OCI-LY7 (cell line): ENCODE measurements around the gene RAD51B. TPM values are rescaled to one million over a fixed set of nuclear protein-coding genes. Genes with fewer than 3 reads are reported as not detected.

Experiments
- BruUV-seq: library from RNA; stranded (reverse); fragments of 400-500 nt; replicated peaks from 2 replicates; lab custom pipeline; 2021; lab: Mats Ljungman, UMichigan
- CTCF ChIA-PET: fragments of 300-600 bp; sonication (Branson Sonifier 250); formaldehyde crosslinking; loops from one replicate; lab custom pipeline; 2022; ENCODE audit warnings: antibody characterized with exemption; ENCODE audit not compliant: unreplicated experiment; lab: Charles Lee
- POLR2A ChIA-PET: fragments of 300-600 bp; sonication (Branson Sonifier 250); formaldehyde crosslinking; loops from one replicate; lab custom pipeline; 2022; ENCODE audit warnings: antibody characterized with exemption; lab: Charles Lee
- DNase-seq: peaks from one replicate; pipeline ENCODE4 v3.0.0-alpha.2; 2015; ENCODE audit warnings: low spot score
- H2AFZ ChIP-seq: fragments of 200-600 bp; sonication (generic), shearing (Covaris generic); 2 replicates; pipeline ENCODE4 v1.6.1; 2014; ENCODE audit warnings: mild to moderate bottlenecking, antibody characterized with exemption, low read length, moderate library complexity
- H3K27ac ChIP-seq: fragments of 200-600 bp; sonication (generic); 2 replicates; pipeline ENCODE4 v1.5.1; 2014; ENCODE audit warnings: mixed run types, low read depth, mild to moderate bottlenecking, moderate library complexity, low read length, inconsistent platforms; ENCODE audit not compliant: poor library complexity, severe bottlenecking
- H3K36me3 ChIP-seq: fragments of 200-600 bp; sonication (generic); 2 replicates; pipeline ENCODE4 v1.6.1; 2014; ENCODE audit warnings: mild to moderate bottlenecking, antibody characterized with exemption, low read length, moderate library complexity, mixed read lengths; ENCODE audit not compliant: insufficient read depth
- H3K4me1 ChIP-seq: fragments of 200-600 bp; sonication (generic); 2 replicates; pipeline ENCODE4 v1.5.1; 2014; ENCODE audit warnings: mild to moderate bottlenecking, low read length; ENCODE audit not compliant: insufficient read depth, poor library complexity, severe bottlenecking
- H3K4me2 ChIP-seq: fragments of 200-600 bp; sonication (generic); 2 replicates; pipeline ENCODE4 v1.6.1; 2014; ENCODE audit warnings: mild to moderate bottlenecking, low read length
- H3K4me3 ChIP-seq: fragments of 200-600 bp; sonication (generic); 2 replicates; pipeline ENCODE4 v1.5.1; 2014; ENCODE audit warnings: mild to moderate bottlenecking, low read depth, low read length; ENCODE audit not compliant: poor library complexity, severe bottlenecking
- H3K79me2 ChIP-seq: fragments of 200-600 bp; sonication (generic); 2 replicates; pipeline ENCODE4 v1.6.1; 2016; ENCODE audit warnings: low read depth, mild to moderate bottlenecking, low read length, moderate library complexity, mixed read lengths; ENCODE audit not compliant: insufficient read depth
- H3K9me2 ChIP-seq: fragments of 200-600 bp; sonication (generic); 2 replicates; pipeline ENCODE4 v1.6.1; 2016; ENCODE audit warnings: mild to moderate bottlenecking, low read length, mixed read lengths; ENCODE audit not compliant: insufficient read depth
- H3K9me3 ChIP-seq: fragments of 200-600 bp; sonication (generic); 2 replicates; pipeline ENCODE4 v1.6.1; 2014; ENCODE audit warnings: mild to moderate bottlenecking, mixed run types, low read length, mixed read lengths
- H4K20me1 ChIP-seq: fragments of 200-600 bp; sonication (generic); 2 replicates; pipeline ENCODE4 v1.6.1; 2014; ENCODE audit warnings: mild to moderate bottlenecking, antibody characterized with exemption, low read length, moderate library complexity, mixed read lengths; ENCODE audit not compliant: insufficient read depth
- CTCF ChIP-seq: fragments of 200-600 bp; sonication (generic); conservative IDR thresholded peaks from 2 replicates; pipeline ENCODE4 v1.5.1; 2014; ENCODE audit warnings: mild to moderate bottlenecking, antibody characterized with exemption, low read length, moderate library complexity, mixed read lengths
- EZH2phosphoT487 ChIP-seq: fragments of 200-600 bp; sonication (generic); IDR thresholded peaks from 2 replicates; pipeline ENCODE4 v1.6.1; 2018; ENCODE audit warnings: low read depth, borderline replicate concordance, mild to moderate bottlenecking, mixed run types, antibody characterized with exemption, low read length, moderate library complexity, mixed read lengths
- intact Hi-C: fragments of 100-400 bp; cut with micrococcal nuclease; formaldehyde crosslinking; loops from one replicate; pipeline ENCODE4 v1.10.0; 2022; ENCODE audit not compliant: unreplicated experiment
- total RNA-seq, 2 experiments: library from RNA; depleted of rRNA in 1 of 2; stranded (reverse); fragments of >200 nt in 1 of 2; shearing (Covaris generic) in 1 of 2; gene quantifications; 2 replicates each; pipeline ENCODE4 v1.2.3, GENCODE V29; 2014 to 2022

RAD51B gene
- total RNA-seq, 2 experiments from 2014 or later = 41.4 to 89.9 TPM

GRCh38 chr14:68633131-68633991 is 813.8 kb downstream of the RAD51B start:
- Histone ChIP-seq H3K4me1 (no peaks in the 10 kb centered on the region), H4K20me1 (no peaks in the 10 kb centered on the region), H3K9me2 (no peaks in the 10 kb centered on the region), H3K9me3 (no peaks in the 10 kb centered on the region), H3K27ac (no peak overlapping the region), H3K4me2 (no peak overlapping the region), H2AFZ (no peak overlapping the region), H3K4me3 (no peak overlapping the region), H3K79me2 (no peaks in the 10 kb centered on the region), H3K36me3 (no peaks in the 10 kb centered on the region)
- ChIA-PET POLR2A (interaction anchor here (0.5 to 0.7 kb wide), 3 partner anchors 93 to 180 kb away, joined by 3 read pairs; no protein-coding TSS in a partner anchor), CTCF (no interaction called here)
- peak; percentile 16 for DNase-seq
- intact Hi-C loops = no loop called here
- TF ChIP-seq CTCF (no peak), EZH2phosphoT487 (no peak)
- BruUV-seq = no TSS peak

- H3K4me1 ChIP-seq = no peaks in the 10 kb centered on the region
- intact Hi-C loops = no loop called here
- no peaks in the 10 kb centered on the region for H3K9me3 ChIP-seq
- no peaks in the 10 kb centered on the region for H4K20me1 ChIP-seq
- no peaks in the 10 kb centered on the region for H3K36me3 ChIP-seq
- CTCF ChIA-PET = no interaction called here
- no peak for TF ChIP-seq CTCF
- H3K27ac ChIP-seq = no peak overlapping the region
- no peaks in the 10 kb centered on the region for H3K79me2 ChIP-seq
- no peak overlapping the region for H3K4me3 ChIP-seq
- POLR2A ChIA-PET = no interaction called here
- H2AFZ ChIP-seq = no peak overlapping the region
- no TSS peak for BruUV-seq
- H3K9me2 ChIP-seq = no peaks in the 10 kb centered on the region
- no peak for DNase-seq
- no peak overlapping the region for H3K4me2 ChIP-seq
These were observed 814.8 kb downstream of the RAD51B start for GRCh38 chr14:68634332-68634731.

- no peaks in the 10 kb centered on the region for H3K79me2 ChIP-seq
- H3K4me3 ChIP-seq = no peak overlapping the region
- H4K20me1 ChIP-seq = no peaks in the 10 kb centered on the region
- H3K9me3 ChIP-seq = no peaks in the 10 kb centered on the region
- H3K4me2 ChIP-seq = no peak overlapping the region
- H3K27ac ChIP-seq = no peak overlapping the region
- H2AFZ ChIP-seq = no peak overlapping the region
- no peak for DNase-seq
- no peaks in the 10 kb centered on the region for H3K4me1 ChIP-seq
- H3K9me2 ChIP-seq = no peaks in the 10 kb centered on the region
- intact Hi-C loops = no loop called here
- CTCF ChIA-PET = no interaction called here
- no TSS peak for BruUV-seq
- TF ChIP-seq CTCF = no peak
- TF ChIP-seq EZH2phosphoT487 = no peak
- H3K36me3 ChIP-seq = no peaks in the 10 kb centered on the region
- POLR2A ChIA-PET = no interaction called here
These were observed 815.5 kb downstream of the RAD51B start for GRCh38 chr14:68634874-68635595.
